Calu3 (cell line): ENCODE measurements around the gene NGFR. TPM values are rescaled to one million over a fixed set of nuclear protein-coding genes. Genes with fewer than 3 reads are reported as not detected.
A peak's percentile ranks its signal among the peaks of the same experiment; 100 is the strongest.

Experiments used
- BruUV-seq: library from RNA; stranded (reverse); fragments of 400-500 nt; replicated peaks from 2 replicates; lab custom pipeline; 2021; lab: Mats Ljungman, UMichigan
- CTCF ChIA-PET: fragments of 300-600 bp; sonication (Branson Sonifier 250); formaldehyde crosslinking; loops from one replicate; lab custom pipeline; 2022; ENCODE audit warnings: antibody characterized with exemption; lab: Charles Lee
- DNase-seq: peaks from one replicate; pipeline ENCODE4 v3.0.0; 2022
- H3K27ac Mint-ChIP-seq: one replicate; pipeline ENCODE4 v1.8.0; 2022; ENCODE audit warnings: mixed read lengths; ENCODE audit not compliant: unreplicated experiment
- H3K27me3 Mint-ChIP-seq: one replicate; pipeline ENCODE4 v1.8.0; 2022; ENCODE audit warnings: mixed read lengths; ENCODE audit not compliant: unreplicated experiment
- H3K36me3 Mint-ChIP-seq: one replicate; pipeline ENCODE4 v1.8.0; 2022; ENCODE audit warnings: mild to moderate bottlenecking, moderate library complexity, mixed read lengths; ENCODE audit not compliant: insufficient read depth, unreplicated experiment
- H3K4me1 Mint-ChIP-seq: one replicate; pipeline ENCODE4 v1.8.0; 2022; ENCODE audit warnings: mild to moderate bottlenecking, low read depth, mixed read lengths; ENCODE audit not compliant: unreplicated experiment
- H3K4me3 Mint-ChIP-seq: one replicate; pipeline ENCODE4 v1.8.0; 2022; ENCODE audit warnings: mild to moderate bottlenecking, low read depth, moderate library complexity, mixed read lengths; ENCODE audit not compliant: unreplicated experiment
- H3K9me3 Mint-ChIP-seq: one replicate; pipeline ENCODE4 v1.8.0; 2022; ENCODE audit warnings: low read depth, mixed read lengths; ENCODE audit not compliant: unreplicated experiment
- CTCF ChIP-seq: fragments of 200-600 bp; IDR thresholded peaks from one replicate; pipeline ENCODE4 v1.8.0; 2022; ENCODE audit warnings: antibody characterized with exemption; ENCODE audit not compliant: unreplicated experiment
- intact Hi-C: fragments of 100-400 bp; cut with micrococcal nuclease; formaldehyde crosslinking; loops from one replicate; pipeline ENCODE4 v1.10.0; 2022; ENCODE audit not compliant: unreplicated experiment
- total RNA-seq: library from RNA; stranded (reverse); gene quantifications from 2 replicates; pipeline ENCODE4 v1.2.3, GENCODE V29; 2022

Gene NGFR
- total RNA-seq, 1 experiment from 2014 or later: 0.66 TPM

- peaks cover 35% of the 10 kb centered on the region for H3K27me3 Mint-ChIP-seq
- CTCF ChIA-PET: interaction anchor here (0.5 to 1.0 kb wide), 5 partner anchors 9 to 716 kb away, joined by 3 to 9 read pairs (median 3); partner anchors contain the start of gene SLC35B1
Measured at GRCh38 chr17:49515196-49515770, 20.2 kb downstream of the NGFR start.

GRCh38 chr17:49516180-49516579 lies 21.1 kb downstream of the NGFR start:
- TF ChIP-seq CTCF: no peak
- no TSS peak for BruUV-seq
- CTCF ChIA-PET: interaction anchor here (1.3 kb wide), 1 partner anchor 8 kb away, joined by 3 read pairs; no protein-coding TSS in a partner anchor
- Mint-ChIP-seq H3K9me3 (no peaks in the 10 kb centered on the region), H3K4me3 (no peak overlapping the region), H3K36me3 (no peaks in the 10 kb centered on the region), H3K4me1 (peaks cover 11% of the 10 kb centered on the region), H3K27me3 (peaks cover 44% of the 10 kb centered on the region), H3K27ac (no peak overlapping the region)
- intact Hi-C loops: no loop called here
- DNase-seq: no peak

More at GRCh38 chr17:49515196-49515770, 20.2 kb downstream of the NGFR start:
- Mint-ChIP-seq H3K4me1 (peaks cover 11% of the 10 kb centered on the region), H3K36me3 (no peaks in the 10 kb centered on the region), H3K9me3 (no peaks in the 10 kb centered on the region), H3K4me3 (no peak overlapping the region), H3K27ac (peak overlapping the region; percentile 12)
- TF ChIP-seq CTCF: no peak
- intact Hi-C loops: no loop called here
- no TSS peak for BruUV-seq
- peak; percentile 55 for DNase-seq

- Mint-ChIP-seq H3K4me3 (no peak overlapping the region), H3K9me3 (no peaks in the 10 kb centered on the region), H3K4me1 (peaks cover 11% of the 10 kb centered on the region), H3K27ac (no peak overlapping the region), H3K27me3 (peaks cover 60% of the 10 kb centered on the region), H3K36me3 (no peaks in the 10 kb centered on the region)
- DNase-seq: no peak
- CTCF ChIA-PET: no interaction called here
- TF ChIP-seq CTCF: no peak
- BruUV-seq: no TSS peak
- intact Hi-C loops: no loop called here
Measured at GRCh38 chr17:49518346-49519078, 23.4 kb downstream of the NGFR start.

GRCh38 chr17:49519781-49520180 lies 24.7 kb downstream of the NGFR start:
- Mint-ChIP-seq H3K4me3 (no peak overlapping the region), H3K27ac (no peak overlapping the region), H3K36me3 (no peaks in the 10 kb centered on the region), H3K9me3 (no peaks in the 10 kb centered on the region), H3K27me3 (peaks cover 60% of the 10 kb centered on the region), H3K4me1 (peaks cover 11% of the 10 kb centered on the region)
- BruUV-seq: no TSS peak
- no peak for TF ChIP-seq CTCF
- intact Hi-C loops: no loop called here
- no peak for DNase-seq
- CTCF ChIA-PET: no interaction called here
